IPS DF 19.7 (cell line): ENCODE measurements around the gene NR1I2.

Experiments used
- DNase-seq: peaks from one replicate; pipeline ENCODE4 v3.0.0-alpha.2; 2013; ENCODE audit warnings: low read depth, low spot score

NR1I2 gene

GRCh38 chr3:119779731-119780383, 2.0 kb upstream of the NR1I2 start:
- DNase-seq = no peak

DNA sequence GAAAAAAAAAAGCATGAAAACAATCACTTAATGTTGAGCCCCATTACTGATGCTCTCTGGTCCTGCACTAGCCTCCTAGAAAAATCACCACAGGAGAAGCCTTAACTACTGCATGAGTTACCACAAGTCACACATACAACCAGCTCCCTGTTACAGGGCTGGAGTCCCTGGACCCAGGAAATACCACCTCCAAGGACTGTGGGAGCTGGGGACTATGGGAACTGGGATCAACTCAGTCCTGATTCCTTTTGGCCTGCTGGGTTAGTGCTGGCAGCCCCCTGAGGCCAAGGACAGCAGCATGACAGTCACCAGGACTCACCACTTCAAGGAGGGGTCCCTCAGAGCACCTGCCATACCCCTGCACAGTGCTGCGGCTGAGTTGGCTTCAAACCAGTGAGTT, 559 bp downstream of the NR1I2 start:
- no peak for DNase-seq

GRCh38 chr3:119783255-119783654, 1.4 kb downstream of the NR1I2 start:
- DNase-seq = no peak

- no peak for DNase-seq
These were observed 2.0 kb downstream of the NR1I2 start for GRCh38 chr3:119783883-119784282.

GRCh38 chr3:119786409-119786808, 4.5 kb downstream of the NR1I2 start:
- DNase-seq = no peak

- DNase-seq = no peak
These were observed 8.5 kb downstream of the NR1I2 start for GRCh38 chr3:119790369-119790768.

DNA sequence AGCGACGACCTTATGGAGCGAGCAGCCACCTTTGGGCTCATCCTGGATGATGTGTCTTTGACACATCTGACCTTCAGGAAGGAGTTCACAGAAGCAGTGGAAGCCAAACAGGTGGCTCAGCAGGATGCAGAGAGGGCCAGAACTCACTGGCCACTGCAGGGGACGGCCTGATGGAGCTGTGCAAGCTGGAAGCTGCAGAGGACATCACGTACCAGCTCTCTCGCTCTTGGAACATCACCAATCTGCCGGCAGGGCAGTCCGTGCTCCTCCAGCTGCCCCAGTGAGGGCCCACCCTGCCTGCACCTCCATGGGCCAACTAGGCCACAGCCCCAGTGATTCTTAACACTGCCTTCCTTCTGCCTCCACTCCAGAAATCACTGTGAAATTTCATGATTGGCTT, 10.4 kb downstream of the NR1I2 start:
- DNase-seq = no peak

- DNase-seq = no peak
These were observed 12.5 kb downstream of the NR1I2 start for GRCh38 chr3:119794401-119794800.

DNA sequence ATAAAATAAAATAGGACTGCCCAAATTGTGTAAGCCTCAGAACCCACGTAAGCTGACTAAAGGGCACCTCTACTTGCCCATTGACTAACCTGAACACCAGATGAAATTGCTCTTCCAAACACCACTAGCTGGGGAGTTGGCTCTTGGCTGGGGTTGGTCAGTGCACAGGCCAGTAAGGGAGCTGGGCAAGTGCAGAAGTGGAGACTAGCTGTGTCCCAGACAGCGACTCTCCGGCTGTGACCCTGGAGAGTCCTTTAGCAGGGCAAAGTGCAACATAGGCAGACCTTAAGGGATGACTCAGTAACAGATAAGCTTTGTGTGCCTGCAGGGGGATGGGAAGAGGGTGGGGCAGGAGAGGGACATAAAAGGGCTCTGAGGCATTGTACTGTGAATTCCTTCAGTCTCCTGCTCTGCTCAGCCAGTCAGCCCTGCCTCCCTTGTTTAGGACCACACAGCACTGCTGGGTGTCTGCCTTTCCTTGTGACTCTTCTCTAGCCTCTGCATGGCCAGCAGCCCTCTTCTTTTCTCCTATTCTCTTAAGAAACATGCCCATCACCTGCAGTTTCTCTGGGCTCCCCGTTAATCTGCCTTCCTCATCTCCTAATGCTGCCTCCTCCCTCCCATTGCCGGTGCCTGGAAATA, 13.2 kb downstream of the NR1I2 start:
- peak; percentile 75 for DNase-seq

- DNase-seq = no peak
These were observed 13.9 kb downstream of the NR1I2 start for GRCh38 chr3:119795849-119796248.

DNA sequence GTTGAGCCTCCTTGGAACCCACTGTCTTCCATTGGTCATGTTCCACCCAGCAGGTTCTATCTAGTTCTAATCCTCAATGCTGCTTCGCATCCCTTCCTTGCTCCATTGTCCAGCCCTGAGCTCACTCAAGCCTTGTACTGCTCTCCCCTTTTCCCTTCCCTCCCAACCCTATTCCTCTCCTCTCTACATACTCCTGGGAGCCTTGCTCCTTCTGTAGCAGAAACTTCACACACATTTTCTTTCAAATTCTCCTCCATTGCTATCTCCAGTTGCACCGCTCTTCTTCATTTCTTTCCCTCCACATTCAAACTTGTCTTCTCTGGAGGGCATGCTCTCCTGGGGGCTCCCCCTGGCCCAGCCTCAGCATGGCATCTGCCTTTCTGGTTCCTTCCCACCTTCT, 14.5 kb downstream of the NR1I2 start:
- DNase-seq = no peak

GRCh38 chr3:119796785-119797184, 14.9 kb downstream of the NR1I2 start:
- DNase-seq = no peak

DNA sequence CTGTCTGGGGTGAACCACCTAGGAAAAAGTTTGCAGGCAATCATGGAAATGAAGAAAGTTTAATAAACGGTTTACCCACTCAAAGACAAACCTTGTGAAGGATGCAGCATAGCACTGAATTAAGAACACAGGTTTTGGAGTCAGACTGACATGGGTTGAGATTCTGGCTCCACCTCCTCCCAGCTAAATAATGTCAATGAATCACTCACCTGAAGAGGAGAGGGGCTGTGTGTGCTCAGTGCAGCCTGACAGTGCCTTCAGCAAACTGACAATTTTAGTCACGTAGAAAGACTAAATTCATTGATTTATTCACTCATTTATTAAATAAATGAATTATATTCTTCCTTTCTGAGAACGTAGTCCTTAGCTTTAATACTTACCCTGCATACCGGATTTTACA, 18.9 kb downstream of the NR1I2 start:
- no peak for DNase-seq

GRCh38 chr3:119808244-119808643, 26.3 kb downstream of the NR1I2 start:
- no peak for DNase-seq

- no peak for DNase-seq
These were observed 26.9 kb downstream of the NR1I2 start for GRCh38 chr3:119808843-119809242.

DNA sequence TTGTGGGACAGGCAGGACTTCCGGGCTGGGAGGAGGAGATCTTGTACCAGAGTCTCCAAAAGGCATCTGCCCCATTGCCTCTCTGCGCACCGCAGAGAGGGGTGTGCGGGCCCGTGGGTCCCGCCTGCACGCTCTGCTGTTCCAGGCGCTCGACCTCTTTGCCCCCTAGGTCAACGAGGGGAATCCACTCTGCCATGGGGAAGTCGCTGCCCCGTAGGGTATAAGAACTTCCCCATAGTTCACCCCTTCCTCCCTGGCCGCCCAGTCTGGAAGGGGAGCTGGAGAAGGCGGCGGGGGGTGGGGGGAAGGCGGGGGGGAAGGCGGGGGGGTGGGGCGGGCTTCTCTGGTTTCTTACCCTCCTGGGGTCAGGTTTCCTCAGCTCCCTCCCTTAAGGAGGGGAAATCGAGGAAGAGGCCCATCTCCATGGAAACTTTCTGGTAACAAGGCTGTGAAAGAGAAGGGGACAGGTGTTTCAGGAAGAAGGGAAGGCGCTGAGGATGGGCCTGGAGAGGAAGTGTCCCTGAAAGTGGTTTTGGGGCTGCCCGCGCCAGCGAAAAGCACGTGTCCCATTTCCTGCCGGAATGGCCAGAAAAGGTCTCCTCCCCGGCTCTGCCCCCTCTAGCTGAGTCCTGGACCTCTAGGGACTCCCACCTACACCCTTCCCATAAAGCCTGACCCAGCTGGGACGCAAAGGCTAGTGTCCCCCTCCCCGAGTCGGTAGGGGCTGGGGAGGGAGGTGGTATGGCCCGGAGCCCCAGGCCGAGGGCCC, 27.5 kb downstream of the NR1I2 start:
- DNase-seq = no peak

DNA sequence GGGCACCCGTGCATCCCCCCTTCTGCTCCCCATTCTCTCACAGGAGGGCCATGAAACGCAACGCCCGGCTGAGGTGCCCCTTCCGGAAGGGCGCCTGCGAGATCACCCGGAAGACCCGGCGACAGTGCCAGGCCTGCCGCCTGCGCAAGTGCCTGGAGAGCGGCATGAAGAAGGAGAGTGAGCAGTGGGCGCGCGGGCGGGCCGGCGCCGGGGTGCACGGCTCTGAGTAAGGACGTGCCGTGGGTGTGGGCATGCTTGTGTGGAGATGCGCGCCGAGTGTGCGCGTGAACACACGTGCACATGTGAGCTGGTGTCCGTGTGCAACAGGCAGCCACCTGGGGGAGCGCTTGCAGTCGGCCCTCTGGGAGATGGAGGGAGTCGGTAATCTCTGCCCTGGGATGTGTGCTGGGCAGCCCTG, 28.1 kb downstream of the NR1I2 start:
- DNase-seq = no peak

GRCh38 chr3:119812491-119813058, 30.7 kb downstream of the NR1I2 start:
- no peak for DNase-seq

DNA sequence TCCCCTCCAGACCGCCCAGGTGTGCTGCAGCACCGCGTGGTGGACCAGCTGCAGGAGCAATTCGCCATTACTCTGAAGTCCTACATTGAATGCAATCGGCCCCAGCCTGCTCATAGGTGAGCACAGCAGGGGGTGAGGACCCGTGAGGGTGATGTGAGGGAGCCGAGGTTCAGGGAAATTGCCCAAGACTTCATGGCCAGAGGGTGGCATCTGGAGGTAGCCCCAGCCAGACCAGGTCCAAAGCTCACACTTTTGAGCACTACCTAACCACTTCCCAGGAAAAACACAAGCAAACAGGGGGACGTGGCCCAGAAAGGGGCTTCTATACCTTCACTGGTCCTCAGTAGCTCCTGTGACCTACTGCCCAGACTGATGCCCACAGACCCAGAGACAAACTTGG, 33.8 kb downstream of the NR1I2 start:
- DNase-seq = no peak

GRCh38 chr3:119817071-119817470, 35.2 kb downstream of the NR1I2 start:
- DNase-seq = no peak

DNA sequence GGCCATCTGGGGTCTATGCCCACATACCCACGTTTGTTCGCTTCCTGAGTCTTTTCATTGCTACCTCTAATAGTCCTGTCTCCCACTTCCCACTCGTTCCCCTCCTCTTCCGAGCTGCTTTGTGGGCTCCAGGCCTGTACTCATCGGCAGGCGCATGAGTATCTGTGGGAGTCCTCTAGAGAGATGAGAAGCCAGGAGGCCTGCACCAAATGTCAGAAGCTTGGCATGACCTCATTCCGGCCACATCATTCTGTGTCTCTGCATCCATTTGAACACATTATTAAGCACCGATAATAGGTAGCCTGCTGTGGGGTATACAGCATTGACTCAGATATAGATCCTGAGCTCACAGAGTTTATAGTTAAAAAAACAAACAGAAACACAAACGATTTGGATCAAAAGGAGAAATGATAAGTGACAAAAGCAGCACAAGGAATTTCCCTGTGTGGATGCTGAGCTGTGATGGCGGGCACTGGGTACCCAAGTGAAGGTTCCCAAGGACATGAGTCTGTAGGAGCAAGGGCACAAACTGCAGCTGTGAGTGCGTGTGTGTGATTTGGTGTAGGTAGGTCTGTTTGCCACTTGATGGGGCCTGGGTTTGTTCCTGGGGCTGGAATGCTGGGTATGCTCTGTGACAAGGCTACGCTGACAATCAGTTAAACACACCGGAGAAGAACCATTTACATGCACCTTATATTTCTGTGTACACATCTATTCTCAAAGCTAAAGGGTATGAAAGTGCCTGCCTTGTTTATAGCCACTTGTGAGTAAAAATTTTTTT, 35.9 kb downstream of the NR1I2 start:
- DNase-seq = peak; percentile 15

DNA sequence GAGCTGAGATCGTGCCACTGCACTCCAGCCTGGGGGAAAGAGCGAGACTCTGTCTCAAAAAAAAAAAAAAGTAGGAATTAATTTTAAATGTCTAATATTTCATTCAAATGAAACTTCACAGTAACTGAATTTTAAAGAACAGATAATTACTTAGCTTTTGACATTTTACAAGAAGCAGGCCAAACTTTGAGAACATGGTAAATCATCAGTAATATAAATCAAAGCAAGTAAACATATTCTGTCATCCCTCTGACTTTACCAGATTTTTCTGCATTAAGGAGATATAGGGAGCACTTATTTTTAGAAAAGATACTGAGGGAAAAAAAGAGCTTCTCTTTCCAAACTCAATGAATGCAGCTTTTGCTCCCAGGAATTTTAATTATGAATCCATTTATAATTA, 37.0 kb downstream of the NR1I2 start:
- no peak for DNase-seq
